Caco-2 (cell line): ENCODE measurements around the gene RASL10B. TPM values are rescaled to one million over a fixed set of nuclear protein-coding genes. Genes with fewer than 3 reads are reported as not detected.

Source experiments
- BruUV-seq: library from RNA; stranded (reverse); fragments of 400-500 nt; replicated peaks from 2 replicates; lab custom pipeline; 2021; lab: Mats Ljungman, UMichigan
- CTCF ChIA-PET: fragments of 300-600 bp; sonication (Branson Sonifier 250); formaldehyde crosslinking; loops from one replicate; lab custom pipeline; 2022; ENCODE audit warnings: antibody characterized with exemption; lab: Charles Lee
- POLR2A ChIA-PET: fragments of 300-600 bp; sonication (Branson Sonifier 250); formaldehyde crosslinking; loops from one replicate; lab custom pipeline; 2022; ENCODE audit warnings: antibody characterized with exemption; lab: Charles Lee
- DNase-seq, 2 experiments: peaks; one replicate each; pipeline versions ENCODE4 v3.0.0 to v3.0.0-alpha.2; 2020 to 2022
- H3K27me3 ChIP-seq: replicated peaks from 2 replicates; pipeline ENCODE4 v1.6.0; 2011; ENCODE audit warnings: low read length; ENCODE audit not compliant: control insufficient read depth, insufficient read depth
- H3K36me3 ChIP-seq: 2 replicates; pipeline ENCODE4 v1.5.1; 2011; ENCODE audit warnings: low read length; ENCODE audit not compliant: control insufficient read depth, insufficient read depth
- H3K4me1 ChIP-seq: fragments of 250-450 bp; sonication (Bioruptor Pico); 2 replicates; pipeline ENCODE4 v1.5.1; 2020; ENCODE audit warnings: mild to moderate bottlenecking
- H3K4me3 ChIP-seq: 2 replicates; pipeline ENCODE4 v1.5.1; 2011; ENCODE audit warnings: low read depth, mild to moderate bottlenecking, control low read depth, low read length
- H3K9me3 ChIP-seq: fragments of 250-450 bp; sonication (Bioruptor Pico); 2 replicates; pipeline ENCODE4 v1.5.1; 2020; ENCODE audit warnings: mild to moderate bottlenecking, moderate library complexity
- H3K27ac Mint-ChIP-seq: one replicate; pipeline ENCODE4 v1.8.0; 2022; ENCODE audit warnings: mixed read lengths; ENCODE audit not compliant: unreplicated experiment
- H3K27me3 Mint-ChIP-seq: one replicate; pipeline ENCODE4 v1.8.0; 2022; ENCODE audit warnings: mixed read lengths; ENCODE audit not compliant: insufficient read depth, unreplicated experiment
- H3K36me3 Mint-ChIP-seq: one replicate; pipeline ENCODE4 v1.8.0; 2022; ENCODE audit warnings: mild to moderate bottlenecking, mixed read lengths; ENCODE audit not compliant: insufficient read depth, unreplicated experiment
- H3K4me1 Mint-ChIP-seq: one replicate; pipeline ENCODE4 v1.8.0; 2022; ENCODE audit warnings: low read depth, mixed read lengths; ENCODE audit not compliant: unreplicated experiment
- H3K4me3 Mint-ChIP-seq: one replicate; pipeline ENCODE4 v1.8.0; 2022; ENCODE audit warnings: mild to moderate bottlenecking, moderate library complexity, mixed read lengths; ENCODE audit not compliant: unreplicated experiment
- H3K9me3 Mint-ChIP-seq: one replicate; pipeline ENCODE4 v1.8.0; 2022; ENCODE audit warnings: mixed read lengths; ENCODE audit not compliant: unreplicated experiment
- intact Hi-C: fragments of 100-400 bp; cut with micrococcal nuclease; formaldehyde crosslinking; loops from one replicate; pipeline ENCODE4 v1.10.0; 2022; ENCODE audit not compliant: unreplicated experiment
- total RNA-seq: library from RNA; stranded (reverse); gene quantifications from 2 replicates; pipeline ENCODE4 v1.2.3, GENCODE V29; 2022
- TF ChIP-seq, protein P1 (sequence below), 2 experiments: fragments of 200-600 bp in 1 of 2; IDR thresholded peaks; 1 replicate in 1 of 2; 2 replicates in 1 of 2; pipeline versions ENCODE4 v1.5.1 to v1.8.0; 2011 to 2022; ENCODE audit warnings: antibody characterized with exemption in 1 of 2, control low read depth in 1 of 2, inconsistent platforms in 1 of 2, low read depth in 1 of 2, low read length in 1 of 2, mild to moderate bottlenecking in 1 of 2, moderate library complexity in 1 of 2; ENCODE audit not compliant: insufficient read depth in 1 of 2, severe bottlenecking in 1 of 2, unreplicated experiment in 1 of 2

Gene RASL10B
- total RNA-seq, 1 experiment from 2014 or later, result 13.3 TPM

DNA sequence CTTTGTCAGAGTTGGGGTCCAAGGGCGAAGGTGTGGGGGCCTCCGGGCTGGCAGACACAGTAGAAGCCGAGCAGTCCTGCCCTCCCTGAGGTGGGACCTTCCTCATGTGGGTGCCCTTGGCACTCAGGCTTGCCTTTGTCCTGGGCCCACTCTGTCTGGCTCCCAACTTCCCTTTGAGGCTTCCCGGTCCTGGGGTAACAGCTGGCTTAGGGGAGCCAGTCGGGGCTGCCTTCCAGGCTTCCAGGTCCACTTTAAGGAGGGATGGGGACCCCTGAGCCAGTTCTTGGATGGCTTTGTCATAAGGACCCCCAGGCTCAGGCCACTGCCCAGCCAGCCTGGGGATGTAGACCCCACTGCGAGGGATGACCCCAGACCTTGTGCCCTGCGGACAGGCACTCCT, 13.8 kb downstream of the RASL10B start:
- intact Hi-C loops, result loop anchor here (5.0 kb wide), 2 partner anchors 118 to 433 kb away; no protein-coding TSS in a partner anchor
- H3K4me1 Mint-ChIP-seq, result no peaks in the 10 kb centered on the region
- Histone ChIP-seq H3K4me1 (peaks cover 1% of the 10 kb centered on the region; the same call in 1 of the 2 replicates), H3K4me3 (no peak overlapping the region), H3K9me3 (no peaks in the 10 kb centered on the region), H3K36me3 (no peaks in the 10 kb centered on the region), H3K27me3 (no peaks in the 10 kb centered on the region)
- TF ChIP-seq, protein P1, sequence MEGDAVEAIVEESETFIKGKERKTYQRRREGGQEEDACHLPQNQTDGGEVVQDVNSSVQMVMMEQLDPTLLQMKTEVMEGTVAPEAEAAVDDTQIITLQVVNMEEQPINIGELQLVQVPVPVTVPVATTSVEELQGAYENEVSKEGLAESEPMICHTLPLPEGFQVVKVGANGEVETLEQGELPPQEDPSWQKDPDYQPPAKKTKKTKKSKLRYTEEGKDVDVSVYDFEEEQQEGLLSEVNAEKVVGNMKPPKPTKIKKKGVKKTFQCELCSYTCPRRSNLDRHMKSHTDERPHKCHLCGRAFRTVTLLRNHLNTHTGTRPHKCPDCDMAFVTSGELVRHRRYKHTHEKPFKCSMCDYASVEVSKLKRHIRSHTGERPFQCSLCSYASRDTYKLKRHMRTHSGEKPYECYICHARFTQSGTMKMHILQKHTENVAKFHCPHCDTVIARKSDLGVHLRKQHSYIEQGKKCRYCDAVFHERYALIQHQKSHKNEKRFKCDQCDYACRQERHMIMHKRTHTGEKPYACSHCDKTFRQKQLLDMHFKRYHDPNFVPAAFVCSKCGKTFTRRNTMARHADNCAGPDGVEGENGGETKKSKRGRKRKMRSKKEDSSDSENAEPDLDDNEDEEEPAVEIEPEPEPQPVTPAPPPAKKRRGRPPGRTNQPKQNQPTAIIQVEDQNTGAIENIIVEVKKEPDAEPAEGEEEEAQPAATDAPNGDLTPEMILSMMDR (IDR thresholded peaks at IDR 0.05; ENCODE audit: insufficient read depth in 1 of 2, low read depth in 1 of 2, low read length in 1 of 2, severe bottlenecking in 1 of 2, unreplicated experiment in 1 of 2), result no peak
- ChIA-PET POLR2A (no interaction called here), CTCF (interaction anchor here (1.9 kb wide), 1 partner anchor 132 kb away, joined by 5 read pairs; no protein-coding TSS in a partner anchor)
- no peaks in the 10 kb centered on the region for H3K9me3 Mint-ChIP-seq
- H3K36me3 Mint-ChIP-seq, result peaks cover 5% of the 10 kb centered on the region
- no TSS peak for BruUV-seq
- H3K27ac Mint-ChIP-seq, result no peak overlapping the region
- no peak for DNase-seq
- no peak overlapping the region for H3K4me3 Mint-ChIP-seq
- H3K27me3 Mint-ChIP-seq, result peaks cover 5% of the 10 kb centered on the region

DNA sequence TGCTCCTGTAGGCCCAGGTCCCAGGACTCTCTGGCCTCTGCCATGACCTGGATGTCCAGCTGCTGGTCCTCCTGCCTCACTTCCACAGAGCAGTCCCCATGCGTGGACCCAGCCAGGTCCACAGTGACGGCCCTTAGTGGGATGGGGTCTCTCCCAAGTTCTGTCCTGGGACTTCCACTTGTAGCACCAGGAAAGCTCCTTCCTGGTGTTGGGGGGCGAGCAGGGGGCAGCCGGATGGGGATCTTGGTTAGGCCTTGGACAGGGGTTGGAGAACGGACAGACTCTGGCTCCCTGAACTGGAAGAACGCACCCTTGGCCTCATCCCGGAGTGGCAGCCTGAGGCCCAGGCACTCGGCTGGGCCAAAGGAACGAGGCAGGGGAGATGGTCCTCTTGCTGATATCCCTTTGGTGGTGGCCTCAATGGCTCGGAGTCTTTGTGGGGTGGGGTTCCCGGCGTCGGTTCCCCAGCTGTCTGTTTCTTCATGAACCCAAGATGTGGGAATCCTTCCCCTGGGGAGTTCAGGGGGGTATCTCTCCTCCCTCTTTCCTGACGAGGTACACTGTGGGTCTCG, 14.4 kb downstream of the RASL10B start:
- Mint-ChIP-seq H3K9me3 (no peaks in the 10 kb centered on the region), H3K27ac (no peak overlapping the region), H3K4me1 (no peaks in the 10 kb centered on the region), H3K27me3 (peaks cover 5% of the 10 kb centered on the region), H3K36me3 (peaks cover 5% of the 10 kb centered on the region), H3K4me3 (no peak overlapping the region)
- H3K27me3 ChIP-seq, result no peaks in the 10 kb centered on the region
- no TSS peak for BruUV-seq
- no peak for DNase-seq
- TF ChIP-seq, protein P1 (IDR thresholded peaks at IDR 0.05; ENCODE audit: insufficient read depth in 1 of 2, low read depth in 1 of 2, low read length in 1 of 2, severe bottlenecking in 1 of 2, unreplicated experiment in 1 of 2), result no peak
- ChIA-PET CTCF (no interaction called here), POLR2A (no interaction called here)
- H3K9me3 ChIP-seq, result no peaks in the 10 kb centered on the region
- H3K4me3 ChIP-seq, result no peak overlapping the region
- peaks cover 4% of the 10 kb centered on the region; the same call in 1 of the 2 replicates for H3K4me1 ChIP-seq
- H3K36me3 ChIP-seq, result no peaks in the 10 kb centered on the region
- intact Hi-C loops, result loop anchor here (5.0 kb wide), 2 partner anchors 119 to 434 kb away; no protein-coding TSS in a partner anchor

DNA sequence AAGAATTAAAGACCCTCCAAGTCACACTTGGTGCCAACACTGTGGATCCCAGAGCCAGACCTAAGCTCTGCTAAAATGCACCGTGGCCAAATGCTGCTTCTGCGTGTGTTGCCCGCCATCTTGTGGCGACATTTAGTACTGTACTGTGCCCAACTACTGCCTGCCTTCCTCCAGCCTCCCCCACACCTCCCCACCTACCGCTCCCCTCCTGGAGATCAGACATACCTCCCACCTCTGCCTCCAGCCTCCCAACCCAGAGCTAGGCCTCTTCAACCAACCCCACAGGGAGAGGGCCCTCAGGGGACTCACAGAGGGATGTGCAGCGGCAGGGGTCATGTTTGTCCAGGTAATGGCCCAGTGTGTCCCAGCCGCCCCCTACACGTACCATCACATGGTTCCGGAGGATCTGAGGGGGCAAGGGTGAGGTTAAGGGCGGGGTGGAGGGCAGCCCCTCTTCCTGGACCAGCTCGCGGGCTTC, 16.1 kb downstream of the RASL10B start:
- H3K36me3 ChIP-seq, result no peaks in the 10 kb centered on the region
- TF ChIP-seq, protein P1 (IDR thresholded peaks at IDR 0.05; ENCODE audit: insufficient read depth in 1 of 2, low read depth in 1 of 2, low read length in 1 of 2, severe bottlenecking in 1 of 2, unreplicated experiment in 1 of 2), result peak; percentile 89 to 91
- Mint-ChIP-seq H3K27me3 (peaks cover 9% of the 10 kb centered on the region), H3K27ac (no peak overlapping the region), H3K4me1 (no peaks in the 10 kb centered on the region), H3K36me3 (peaks cover 5% of the 10 kb centered on the region), H3K4me3 (no peak overlapping the region), H3K9me3 (no peaks in the 10 kb centered on the region)
- intact Hi-C loops, result loop anchor here (1.0 to 5.0 kb wide), 3 partner anchors 120 to 435 kb away; no protein-coding TSS in a partner anchor
- BruUV-seq, result no TSS peak
- no peaks in the 10 kb centered on the region for H3K9me3 ChIP-seq
- DNase-seq, result peak; percentile 72 to 83
- H3K27me3 ChIP-seq, result no peaks in the 10 kb centered on the region
- no peak overlapping the region for H3K4me3 ChIP-seq
- ChIA-PET CTCF (interaction anchor here (0.6 to 3.2 kb wide), 17 partner anchors 15 to 622 kb away, joined by 3 to 41 read pairs (median 5); partner anchors contain the start of genes RASL10B and TAF15), POLR2A (interaction anchor here (0.6 kb wide), 1 partner anchor 134 kb away, joined by 4 read pairs; no protein-coding TSS in a partner anchor)
- peaks cover 4% of the 10 kb centered on the region; the same call in 1 of the 2 replicates for H3K4me1 ChIP-seq
